HG02943 (cell line): ENCODE measurements around the gene FKBP14.
A peak's percentile ranks its signal among the peaks of the same experiment; 100 is the strongest.

Source experiments
- ATAC-seq: cut with Tn5 transposase; IDR thresholded peaks from one replicate; pipeline ENCODE4 v1.9.1; 2021; ENCODE audit warnings: mild to moderate bottlenecking, low read depth, moderate library complexity; ENCODE audit not compliant: unreplicated experiment

Gene FKBP14

GRCh38 chr7:29995652-29996051, 30.9 kb downstream of the FKBP14 start:
- no peak for ATAC-seq

- no peak for ATAC-seq
Observed at GRCh38 chr7:29993140-29993539, 33.4 kb downstream of the FKBP14 start.

GRCh38 chr7:29991937-29992336, 34.6 kb downstream of the FKBP14 start:
- ATAC-seq = no peak

- no peak for ATAC-seq
Observed at GRCh38 chr7:29990931-29991330, 35.6 kb downstream of the FKBP14 start.

GRCh38 chr7:29989257-29989995, 37.1 kb downstream of the FKBP14 start, which contains the start of gene SCRN1:
Gene SCRN1 (minus strand): TSS chr7:29989801. CDS start chr7:29969067, 20,734 bp downstream.
- ATAC-seq = no peak

GRCh38 chr7:29988424-29989256, 37.9 kb downstream of the FKBP14 start:
- peak; percentile 43 for ATAC-seq

GRCh38 chr7:29987811-29988317, 38.6 kb downstream of the FKBP14 start:
- ATAC-seq = no peak

GRCh38 chr7:29987083-29987482, 39.4 kb downstream of the FKBP14 start:
- no peak for ATAC-seq

GRCh38 chr7:29980151-29980550, 46.4 kb downstream of the FKBP14 start:
- ATAC-seq = no peak

GRCh38 chr7:29977886-29978651, 48.4 kb downstream of the FKBP14 start:
- no peak for ATAC-seq

- no peak for ATAC-seq
Observed at GRCh38 chr7:29976673-29977415, 49.7 kb downstream of the FKBP14 start.

- no peak for ATAC-seq
Observed at GRCh38 chr7:29976266-29976665, 50.2 kb downstream of the FKBP14 start.

- ATAC-seq = no peak
Observed at GRCh38 chr7:29975561-29975960, 50.9 kb downstream of the FKBP14 start.

GRCh38 chr7:29974286-29974685, 52.2 kb downstream of the FKBP14 start:
- ATAC-seq = no peak

GRCh38 chr7:29972315-29972669, 54.2 kb downstream of the FKBP14 start:
- no peak for ATAC-seq

- no peak for ATAC-seq
Observed at GRCh38 chr7:29971566-29972314, 54.8 kb downstream of the FKBP14 start.

- ATAC-seq = no peak
Observed at GRCh38 chr7:29970158-29970557, 56.3 kb downstream of the FKBP14 start.

GRCh38 chr7:29969738-29970137, 56.8 kb downstream of the FKBP14 start:
- ATAC-seq = no peak

- ATAC-seq = no peak
Observed at GRCh38 chr7:29968683-29969395, 57.7 kb downstream of the FKBP14 start.
